ENCODE data around the gene ADAMTS20.

GRCh38 chr12:43317156-43317555, 234.8 kb downstream of the ADAMTS20 start:
- TF ChIP-seq CTCF (IDR thresholded peaks at IDR 0.05) (no peak), POLR2A (IDR thresholded peaks at IDR 0.05) (no peak)

All from breast epithelium (tissue), 3 donors.